GM12892 (cell line): ENCODE results near the gene LRRC27.

Source experiments
- POLR2A ChIP-seq: IDR thresholded peaks from 2 replicates; pipeline ENCODE4 v1.6.1; 2011; ENCODE audit warnings: low read depth, low read length, control low read depth
- POLR2AphosphoS5 ChIP-seq: IDR thresholded peaks from 2 replicates; pipeline ENCODE4 v1.6.1; 2011; ENCODE audit warnings: low read depth, low read length, control low read depth

DNA sequence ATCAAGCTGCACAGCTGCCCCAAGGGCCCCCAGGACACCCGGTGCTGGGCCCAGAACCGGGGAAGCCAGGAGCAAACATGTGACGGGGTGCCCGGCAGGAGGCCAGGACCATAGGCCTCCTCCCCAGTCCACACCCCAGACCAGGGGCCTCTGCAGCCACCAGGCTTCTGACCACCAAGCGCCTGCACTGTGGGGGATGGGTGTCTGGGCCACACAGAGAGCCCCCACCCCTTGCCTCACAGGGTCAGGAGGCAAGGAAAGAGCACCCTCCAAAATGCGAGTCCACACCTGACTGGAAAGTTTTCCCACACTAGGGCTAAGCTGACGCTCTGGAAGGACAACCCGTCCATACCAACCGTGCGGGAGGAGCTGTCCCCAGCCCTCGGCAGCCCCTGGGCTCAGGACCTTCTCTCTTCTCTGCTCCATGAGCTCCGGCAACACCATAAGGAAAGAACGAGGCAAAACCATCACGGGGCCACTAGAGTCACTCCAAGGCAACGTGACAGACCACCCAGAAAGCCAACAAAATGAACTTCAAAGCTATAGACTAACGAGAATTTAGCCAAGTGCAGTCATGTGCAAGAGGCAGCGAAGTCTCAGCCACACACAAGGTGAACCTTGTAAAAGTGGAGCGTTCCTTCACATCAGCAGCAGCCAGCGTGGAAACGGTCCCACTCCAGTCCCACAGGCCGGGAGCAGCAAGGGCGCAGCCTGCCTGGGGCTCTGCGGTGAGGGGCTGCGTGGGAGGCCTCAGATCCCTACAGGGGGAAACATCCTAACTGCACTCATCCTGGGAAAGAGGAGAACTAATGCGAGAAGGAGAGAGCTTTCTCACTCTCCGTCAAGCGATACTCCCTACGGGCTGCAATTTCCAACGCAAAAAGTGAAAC lies 29.3 kb upstream of the LRRC27 start:
- TF ChIP-seq POLR2A (no peak), POLR2AphosphoS5 (no peak)
